NCI-H748 treated with DMSO at 0.1 percent for 48 hours (cell line): Measurements from ENCODE around the gene NCOA4.
"Not testable (repeated sequence)": the region's sequence is repeated elsewhere in the genome, so short reads cannot be mapped to it uniquely, and the experiment has no call there.

Experiments used
- DNase-seq: peaks from one replicate; lab custom pipeline; 2025; lab: John Stamatoyannopoulos, UW

NCOA4 gene

DNA sequence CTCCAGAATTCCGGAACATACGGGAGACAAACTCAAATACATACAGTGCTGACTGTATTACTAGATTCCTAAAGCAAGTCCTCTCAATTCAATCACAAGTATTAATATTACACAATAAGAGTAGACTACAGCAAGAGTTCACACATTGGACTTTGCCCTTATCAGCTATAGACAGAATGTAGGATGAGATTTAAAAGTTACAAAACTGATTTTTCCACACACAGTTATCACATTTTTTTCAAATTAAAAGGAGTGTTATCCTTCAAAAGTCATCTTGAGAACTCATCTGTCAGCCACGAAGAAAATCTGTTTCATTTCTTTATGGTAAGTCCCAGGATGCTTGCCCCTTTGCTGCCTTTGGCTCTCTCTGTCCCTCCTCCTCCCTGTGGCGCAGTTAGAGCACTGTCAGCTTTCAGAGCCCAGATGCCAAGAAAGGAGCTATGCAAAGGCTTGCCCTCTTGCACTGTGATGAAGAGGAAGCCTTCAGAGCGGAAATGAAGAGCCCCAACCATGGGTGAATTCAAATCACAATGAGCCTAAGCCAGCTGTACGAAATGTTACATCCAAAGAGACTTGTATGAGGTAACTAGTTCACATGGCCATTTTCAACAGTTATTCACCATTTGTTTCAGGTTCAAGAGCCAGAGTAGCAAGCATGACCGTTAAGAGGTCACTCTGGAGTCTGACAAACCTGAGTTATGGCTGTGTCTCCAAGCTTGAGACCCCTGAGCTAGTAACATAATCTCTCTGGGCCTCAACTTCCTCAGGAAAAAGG lies 10.7 kb downstream of the NCOA4 start:
- no peak for DNase-seq

DNA sequence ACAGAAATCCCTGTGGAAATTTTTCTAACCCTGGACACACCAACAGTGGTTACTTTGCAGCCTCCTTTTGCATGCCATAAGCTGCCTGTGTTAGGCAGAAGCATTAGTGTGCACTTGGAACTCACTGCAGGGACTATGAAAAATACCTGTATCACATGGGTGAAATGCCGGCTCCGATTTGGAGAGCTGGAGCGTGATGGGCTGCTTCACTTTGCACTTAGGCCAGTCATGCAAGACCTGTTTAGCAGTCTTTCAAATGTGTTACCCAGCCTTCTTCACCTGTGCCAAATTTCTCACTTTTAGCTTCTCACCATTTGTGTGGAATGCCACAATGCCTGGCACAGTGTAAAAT lies 11.3 kb downstream of the NCOA4 start:
- DNase-seq = no peak

DNA sequence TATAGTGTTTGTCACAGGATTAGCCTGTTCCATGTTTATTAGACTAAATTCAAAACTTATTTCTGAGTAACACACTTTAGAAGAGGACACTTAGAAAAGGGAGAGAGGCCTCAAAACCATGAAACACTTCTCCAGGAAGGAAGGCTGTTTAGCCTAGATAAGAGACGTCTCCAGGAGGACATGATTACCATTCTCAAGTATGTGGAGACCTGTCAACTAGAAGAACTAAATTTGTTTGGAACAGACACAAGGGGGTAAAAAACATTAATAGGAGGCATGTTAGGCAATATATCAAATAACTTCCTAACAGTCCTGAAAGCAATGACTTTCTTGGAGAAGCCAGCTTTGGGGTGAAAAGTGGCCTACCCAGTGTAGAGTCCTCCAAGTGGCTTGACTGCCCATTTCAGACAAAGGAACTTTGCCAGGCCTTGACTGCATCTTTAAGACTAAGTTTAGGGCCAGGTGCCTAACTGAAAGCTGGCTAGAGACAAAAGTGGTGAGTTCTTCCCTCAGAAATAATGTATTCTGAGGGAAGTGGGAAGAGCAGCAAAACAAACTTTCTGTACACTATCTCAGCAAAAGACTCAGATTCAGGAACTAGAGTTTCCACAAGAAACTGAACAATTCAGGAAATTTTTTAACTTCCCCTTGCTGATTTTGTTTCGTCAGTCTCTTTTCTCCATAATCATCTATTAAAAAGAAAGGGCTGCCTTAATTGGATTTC lies 11.8 kb downstream of the NCOA4 start:
- DNase-seq = no peak

DNA sequence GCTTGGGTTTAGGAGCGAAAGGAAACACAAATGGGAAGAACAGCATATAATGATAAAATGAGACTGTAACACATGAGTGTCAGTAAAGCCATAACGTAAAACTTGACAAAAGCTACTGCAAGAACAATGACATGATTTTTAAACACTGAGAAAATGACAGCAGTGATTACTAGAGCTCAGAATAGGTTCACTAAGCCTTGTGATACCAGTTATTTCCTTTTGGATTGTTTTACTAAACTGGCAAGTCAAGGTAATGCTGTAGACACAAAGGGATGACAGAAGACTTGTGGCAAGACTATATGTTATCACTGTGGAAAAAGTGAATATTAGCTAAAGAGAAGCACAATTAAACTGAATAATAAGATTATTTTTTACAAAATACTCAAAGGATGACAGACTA lies 12.7 kb downstream of the NCOA4 start:
- DNase-seq = no peak

DNA sequence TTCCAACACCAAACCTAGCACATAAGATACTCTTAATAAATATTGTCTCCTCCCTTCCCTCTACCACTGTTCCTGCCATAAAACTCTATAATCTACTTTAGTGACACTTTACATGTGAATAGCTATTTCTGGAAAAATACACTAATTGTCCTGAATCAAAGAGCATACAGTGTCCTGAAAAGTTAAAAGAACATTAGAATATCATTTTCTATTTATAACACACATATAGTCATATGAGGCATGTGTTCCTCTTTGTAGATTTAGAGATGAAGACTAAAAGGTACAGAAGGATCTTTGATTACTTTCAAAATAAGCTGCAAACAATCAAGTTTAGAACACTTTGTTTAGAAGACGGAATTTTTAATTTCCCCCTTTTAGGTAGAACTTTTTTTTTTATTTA lies 13.6 kb downstream of the NCOA4 start:
- no peak for DNase-seq

DNA sequence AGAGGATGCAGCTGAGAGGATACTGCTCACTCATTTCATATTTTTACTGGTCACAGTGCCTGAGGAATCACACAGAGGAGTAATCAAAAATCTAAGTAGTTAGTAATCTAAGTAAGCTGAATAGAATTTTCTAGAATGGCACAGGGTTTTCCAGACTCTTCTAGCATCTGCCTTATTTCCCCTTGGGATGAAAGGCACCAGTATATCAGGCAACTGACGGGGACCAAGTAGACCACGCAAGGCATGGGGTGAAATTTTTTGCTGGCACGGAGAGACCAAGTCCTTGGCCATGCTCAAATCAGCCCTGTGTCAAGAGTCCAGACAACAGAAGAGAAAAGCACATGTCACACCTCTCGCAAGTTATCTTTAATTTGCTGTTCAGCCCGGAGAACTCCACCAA lies 14.2 kb downstream of the NCOA4 start:
- DNase-seq = no peak

DNA sequence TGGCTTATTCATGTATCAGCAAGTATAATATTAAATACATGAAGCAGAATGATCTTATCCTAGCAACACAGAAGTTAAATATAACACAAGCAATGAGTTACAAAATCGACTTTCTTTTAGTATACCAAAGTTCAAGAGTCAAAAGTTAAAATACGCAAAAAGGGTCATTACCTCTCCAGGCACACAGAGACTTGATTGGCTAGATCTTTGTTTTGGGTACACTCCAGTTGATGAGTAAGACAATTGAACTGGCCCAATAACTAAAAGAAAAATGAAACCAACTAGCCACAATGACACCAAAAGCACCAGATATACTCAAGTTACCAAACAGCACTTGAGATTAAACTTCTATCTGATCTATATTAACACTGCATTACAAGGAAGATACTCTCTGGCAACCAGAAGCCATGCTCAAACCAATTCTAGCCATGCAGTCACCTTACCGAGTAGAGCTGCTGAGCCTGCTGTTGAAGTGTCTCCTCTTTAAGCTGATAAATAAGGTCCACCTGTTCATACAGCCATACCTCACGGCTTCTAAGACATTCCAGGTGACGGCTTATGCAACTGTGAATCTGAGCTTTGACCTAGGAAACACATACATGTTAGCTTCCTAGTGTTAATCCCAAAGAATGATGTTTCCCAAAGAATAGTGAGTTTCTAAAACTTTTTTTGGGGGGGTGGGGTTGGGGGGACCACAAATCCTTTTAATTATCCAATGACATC lies 15.6 kb downstream of the NCOA4 start:
- no peak for DNase-seq

DNA sequence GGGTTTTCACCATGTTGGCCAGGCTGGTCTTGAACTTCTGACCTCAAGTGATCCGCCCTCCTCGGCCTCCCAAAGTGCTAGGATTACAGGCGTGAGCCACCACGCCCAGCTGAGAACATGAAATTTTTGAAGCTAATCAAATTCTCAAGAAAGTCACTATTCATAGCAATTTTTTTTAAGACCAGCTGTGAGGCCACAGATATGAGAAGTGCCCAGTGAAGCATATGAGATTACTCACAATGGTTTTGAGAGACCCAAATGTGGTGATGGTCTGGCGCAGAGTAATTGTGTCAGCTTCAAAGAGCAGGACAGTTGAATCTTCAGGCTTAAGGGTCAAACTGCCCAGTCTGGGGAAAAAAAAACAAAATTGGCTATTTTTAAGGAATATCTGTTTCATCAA lies 16.2 kb downstream of the NCOA4 start:
- DNase-seq = no peak

DNA sequence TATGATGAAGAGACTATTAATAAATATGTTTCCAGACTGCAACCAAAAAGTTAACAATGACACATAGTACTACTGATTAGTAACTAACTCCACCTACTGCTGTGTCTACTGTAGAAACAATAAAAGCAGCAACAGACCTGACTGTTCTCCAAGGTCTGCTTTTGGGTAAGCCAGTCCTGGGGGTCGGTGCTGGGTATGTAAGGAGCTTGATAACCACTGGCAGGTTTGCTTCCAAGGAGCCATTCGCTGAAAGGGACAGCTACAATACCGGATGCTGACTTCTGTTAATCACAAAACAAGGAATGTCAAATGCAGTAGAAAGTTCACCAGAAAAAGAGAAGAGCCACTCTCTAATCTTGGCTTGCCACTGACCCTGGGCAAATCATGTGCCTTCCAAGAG lies 17.7 kb downstream of the NCOA4 start:
- no peak for DNase-seq

DNA sequence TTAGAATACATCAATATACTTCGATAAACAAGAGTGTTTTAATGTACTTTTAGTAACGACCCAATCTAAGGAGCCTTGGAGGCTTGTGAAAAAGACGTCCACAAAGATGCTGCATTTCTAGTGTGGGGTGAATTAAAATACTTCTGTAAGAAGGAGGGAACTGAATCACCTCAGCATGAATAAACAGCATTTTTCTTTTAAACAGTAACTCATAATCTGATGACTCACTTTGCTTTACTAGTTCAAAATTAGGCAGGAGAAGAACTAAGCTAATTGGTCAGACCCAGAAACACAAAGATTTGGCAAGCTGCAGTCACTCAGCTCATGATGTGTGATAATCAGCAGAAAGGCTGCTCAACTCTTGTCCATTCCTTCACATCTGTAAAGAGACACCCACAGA lies 24.2 kb downstream of the NCOA4 start:
- DNase-seq = no peak

DNA sequence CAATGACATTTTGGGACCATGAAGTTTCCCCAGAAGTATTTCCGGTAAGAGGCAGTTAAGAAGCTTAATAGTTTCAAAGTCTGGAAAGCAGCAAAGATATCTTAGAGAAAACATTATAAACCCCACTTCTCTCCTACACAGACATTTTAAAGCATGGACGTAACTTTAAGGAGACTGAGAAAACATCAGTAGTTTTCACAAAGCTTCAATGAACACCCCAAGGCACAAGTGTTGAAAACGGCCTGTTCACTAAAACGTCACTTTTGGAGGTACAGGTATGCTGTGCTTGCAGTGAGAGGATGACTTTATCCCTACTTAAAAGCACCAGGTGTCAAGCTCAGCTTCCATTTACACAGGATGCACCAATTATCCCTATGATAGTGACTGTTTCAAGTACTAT lies 25.0 kb downstream of the NCOA4 start:
- no peak for DNase-seq

DNA sequence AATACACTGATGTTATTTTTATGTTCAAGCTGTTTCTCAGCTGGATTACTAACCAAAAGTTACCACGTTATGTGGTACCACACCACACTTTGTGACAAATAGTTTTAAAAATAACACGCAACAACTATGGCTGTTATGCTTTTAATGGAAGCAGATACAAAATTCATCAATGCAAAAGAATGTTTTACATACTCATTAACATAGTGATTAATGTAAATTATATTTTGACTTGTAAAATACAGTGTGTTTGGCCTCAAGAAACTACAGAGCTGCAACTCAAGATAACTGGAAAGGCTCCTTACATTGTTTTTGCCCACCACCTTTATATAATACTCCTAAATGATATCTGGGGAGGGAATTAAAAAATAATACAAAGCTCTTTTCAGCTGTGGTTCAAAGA lies 25.5 kb downstream of the NCOA4 start:
- no peak for DNase-seq

DNA sequence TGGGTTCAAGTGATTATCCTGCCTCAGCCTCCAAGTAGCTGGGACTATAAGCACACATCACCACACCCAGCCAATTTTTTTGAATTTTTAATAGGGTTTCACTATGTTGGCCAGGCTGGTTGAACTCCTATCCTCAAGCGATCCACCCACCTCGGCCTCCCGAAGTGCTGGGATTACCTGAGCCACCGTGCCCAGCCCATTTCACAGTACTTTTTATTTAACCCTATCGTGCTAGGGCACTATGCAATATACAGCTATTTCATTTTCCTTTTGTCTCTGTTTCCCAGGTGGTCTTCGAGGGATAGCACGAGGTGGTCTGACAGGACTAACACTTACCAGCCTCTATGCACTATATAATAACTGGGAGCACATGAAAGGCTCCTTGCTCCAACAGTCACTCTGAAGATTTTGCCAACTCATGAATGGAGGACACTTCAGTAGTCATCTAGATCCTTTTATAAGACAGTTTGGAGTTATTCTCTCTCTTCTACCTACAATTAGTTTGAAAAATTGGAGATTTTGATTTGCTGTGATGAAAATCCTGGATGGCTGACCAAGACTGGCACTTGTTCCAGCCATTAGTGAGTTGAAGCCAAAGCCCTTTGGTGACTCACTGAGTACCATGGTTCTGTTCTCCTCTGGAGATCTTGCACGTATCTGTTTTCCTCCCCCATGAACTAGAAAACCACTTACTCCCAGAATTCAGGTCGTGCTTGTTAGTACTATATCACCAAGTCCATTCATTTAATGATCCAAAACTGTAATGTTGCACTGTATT lies 27.3 kb downstream of the NCOA4 start:
- no peak for DNase-seq

DNA sequence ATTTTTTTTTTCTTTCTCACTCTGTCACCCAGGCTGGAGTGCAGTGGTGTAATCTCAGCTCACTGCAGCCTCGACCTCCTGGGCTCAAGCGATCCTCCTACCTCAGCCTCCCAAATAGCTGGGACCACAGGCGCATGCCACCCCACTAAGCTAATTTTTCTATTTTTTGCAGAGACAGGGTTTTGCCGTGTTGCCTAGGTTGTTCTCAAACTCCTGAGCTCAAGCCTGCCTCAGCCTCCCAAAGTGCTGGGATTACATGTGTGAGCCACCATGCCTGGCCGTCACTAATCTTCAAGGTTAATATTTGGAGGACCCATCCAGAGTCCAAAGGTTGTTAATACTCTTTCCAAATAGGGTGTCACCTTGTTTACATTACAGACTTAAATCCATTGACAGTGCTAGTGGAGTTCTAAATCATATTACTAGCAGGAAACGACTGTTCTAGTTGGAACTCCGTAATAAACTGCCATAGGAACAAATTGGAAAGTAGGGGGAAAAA lies 28.2 kb downstream of the NCOA4 start:
- not testable (repeated sequence) for DNase-seq

DNA sequence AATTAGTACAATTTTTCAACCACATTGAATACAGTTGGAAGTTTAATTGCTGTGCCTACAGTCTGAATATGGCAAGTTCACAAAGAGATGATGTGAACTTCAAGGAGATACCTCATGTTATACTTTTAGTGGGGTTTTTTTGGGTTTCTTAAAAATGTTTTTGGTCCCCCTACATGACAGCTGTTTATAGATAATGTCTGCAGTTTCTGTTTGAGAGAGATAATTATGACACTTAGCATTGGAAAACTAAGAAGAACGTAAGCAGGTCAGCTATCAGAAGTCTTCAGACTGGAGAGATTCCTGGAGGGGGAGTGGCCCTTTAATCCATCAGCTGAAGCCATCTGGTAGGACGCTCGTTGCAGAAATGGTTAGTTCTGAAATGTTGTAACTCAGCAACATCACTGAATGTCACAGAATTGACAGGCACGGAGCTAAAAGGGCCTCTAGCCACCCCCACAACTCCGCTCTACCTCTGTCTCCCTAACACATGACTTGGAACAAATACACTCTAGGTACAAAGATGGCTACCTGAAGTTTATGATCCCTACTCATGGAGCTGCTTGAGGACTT lies 29.2 kb downstream of the NCOA4 start:
- DNase-seq = no peak

DNA sequence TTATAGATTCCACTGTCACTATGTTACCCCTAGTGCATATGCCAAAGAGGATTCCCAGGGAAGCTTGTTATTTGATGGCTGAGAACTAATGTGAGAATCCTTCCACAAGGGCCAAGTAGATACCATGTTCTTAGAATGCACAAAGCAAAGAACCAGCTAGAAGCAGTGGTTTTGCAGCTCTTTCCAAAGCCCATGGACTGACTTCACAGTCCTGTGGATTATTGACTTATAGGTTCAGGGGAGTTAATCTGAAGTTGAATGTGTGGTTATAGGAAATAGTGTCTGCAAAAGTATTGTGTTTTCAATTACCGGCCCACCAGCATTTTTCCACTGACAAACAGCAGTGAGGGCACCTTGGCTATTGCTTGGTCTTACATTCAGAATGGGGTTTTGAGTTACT lies 29.9 kb downstream of the NCOA4 start:
- DNase-seq = no peak

DNA sequence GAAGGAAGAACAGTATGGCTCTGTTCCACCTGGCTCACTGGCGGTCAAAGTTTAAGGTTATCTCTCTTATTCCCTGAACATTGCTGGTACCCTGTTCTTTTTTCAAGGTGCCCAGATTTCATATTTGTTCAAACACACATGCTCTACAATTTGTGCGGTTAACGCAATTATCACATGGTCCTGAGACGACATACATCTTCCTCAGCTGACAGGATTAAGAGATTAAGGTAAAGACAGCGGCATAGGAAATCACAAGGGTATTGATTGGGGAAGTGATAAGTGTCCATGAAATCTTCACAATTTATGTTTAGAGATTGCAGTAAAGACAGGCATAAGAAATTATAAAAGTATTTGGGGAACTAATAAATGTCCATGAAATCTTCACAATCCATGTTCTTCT lies 30.5 kb downstream of the NCOA4 start:
- DNase-seq = not testable (repeated sequence)

DNA sequence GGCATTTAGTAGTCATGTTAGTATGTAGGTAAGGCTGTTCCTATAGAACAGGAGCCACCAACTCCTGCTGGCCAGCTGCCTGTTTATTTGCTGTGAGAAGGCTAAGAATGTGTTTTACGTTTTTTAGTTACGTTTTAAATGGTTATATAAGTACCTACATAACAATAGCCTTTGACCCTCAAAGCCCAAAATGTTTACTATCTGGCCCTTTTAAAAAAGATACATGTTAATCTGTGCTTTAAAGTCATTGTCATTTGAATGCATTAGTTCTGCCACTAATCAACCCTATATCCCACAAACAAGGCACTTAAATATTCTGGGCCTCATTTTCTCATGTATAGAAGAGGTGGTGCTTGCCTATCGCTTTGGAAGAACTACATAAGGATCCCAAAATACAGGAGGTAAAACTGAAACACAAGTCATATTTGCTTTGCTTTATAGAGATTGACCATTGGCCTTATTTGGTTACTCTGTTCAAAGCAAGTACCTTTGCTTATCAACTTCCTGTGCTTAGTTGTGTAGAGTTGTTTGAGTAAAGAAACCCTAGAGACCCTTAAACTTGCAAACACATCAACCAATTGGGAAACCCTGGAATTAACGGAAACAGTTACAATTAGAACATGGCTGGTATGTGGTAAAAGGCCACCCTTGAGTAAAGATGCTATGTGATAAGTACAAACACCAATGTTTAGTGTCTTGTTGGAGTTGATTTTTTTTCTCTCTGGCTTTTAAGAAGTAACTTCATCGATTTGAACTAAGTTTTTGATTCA lies 32.2 kb downstream of the NCOA4 start:
- no peak for DNase-seq

DNA sequence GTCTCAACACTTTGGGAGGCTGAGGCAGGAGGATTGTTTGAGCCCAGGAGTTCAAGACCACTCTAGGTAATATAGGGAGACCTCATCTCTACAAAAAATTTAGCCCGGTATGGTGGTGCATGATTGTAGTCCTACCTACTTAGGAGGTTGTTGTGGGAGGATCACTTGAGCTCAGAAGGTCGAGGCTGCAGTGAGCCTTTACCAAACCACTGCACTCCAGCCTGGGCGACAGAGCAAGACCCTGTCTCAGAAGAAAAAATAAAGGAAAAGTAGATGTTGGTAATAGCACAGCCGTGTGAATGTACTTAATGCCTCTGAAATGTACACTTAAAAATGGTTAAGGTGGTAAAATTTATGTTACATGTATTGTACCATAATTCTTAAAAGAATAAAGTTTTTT lies 32.9 kb downstream of the NCOA4 start:
- DNase-seq = no peak

DNA sequence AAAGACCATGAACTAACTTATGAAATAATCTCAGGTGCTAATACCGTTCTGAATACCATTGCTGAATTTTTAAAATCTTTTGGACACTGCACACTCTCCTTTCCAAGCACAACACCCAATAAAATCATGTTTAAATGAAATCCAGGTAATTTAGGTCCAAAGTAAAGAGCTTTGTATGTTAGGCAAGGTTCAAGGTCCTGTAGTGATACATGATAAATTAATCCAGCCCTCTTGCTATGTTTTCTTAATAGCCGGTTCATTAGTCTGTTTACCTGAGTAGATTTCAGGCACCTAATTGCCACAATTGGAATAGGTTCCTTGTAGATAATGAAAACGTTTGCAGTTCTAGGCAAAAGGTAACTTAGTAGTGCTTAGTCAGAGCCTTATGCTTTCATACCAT lies 44.8 kb downstream of the NCOA4 start:
- not testable (repeated sequence) for DNase-seq

DNA sequence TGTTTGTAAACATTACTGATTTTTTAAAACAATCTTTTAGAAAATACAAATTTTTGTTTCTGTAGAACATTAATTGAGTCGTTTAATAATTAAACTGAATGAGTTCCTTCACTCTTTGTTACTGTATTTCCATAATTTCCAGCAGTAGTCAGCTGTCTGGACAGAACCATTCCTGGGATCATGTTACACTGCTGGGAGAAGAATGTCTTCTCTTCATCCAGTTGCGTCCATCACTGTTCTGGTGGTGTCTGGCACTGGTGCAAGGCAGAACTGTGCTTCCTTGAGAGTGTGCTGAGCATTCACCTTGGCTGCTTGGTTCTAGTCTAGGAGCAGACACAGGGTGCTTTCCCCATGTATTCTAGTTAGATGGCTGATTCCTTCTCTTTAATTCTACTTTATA lies 46.0 kb downstream of the NCOA4 start:
- not testable (repeated sequence) for DNase-seq
